MM.1S (cell line): Measurements from ENCODE around the gene CENPE.

Source experiments
- DNase-seq: peaks from one replicate; pipeline ENCODE4 v3.0.0-alpha.2; 2015
- H2AFZ ChIP-seq: fragments of 300-600 bp; sonication (generic); 2 replicates; pipeline ENCODE4 v1.6.0; 2016; ENCODE audit warnings: antibody characterized with exemption, low read length
- H3F3A ChIP-seq: fragments of 300-600 bp; sonication (generic); 2 replicates; pipeline ENCODE4 v1.6.1; 2016; ENCODE audit warnings: mild to moderate bottlenecking, antibody characterized with exemption, low read length, moderate library complexity, mixed read lengths; ENCODE audit not compliant: insufficient read depth
- H3K27ac ChIP-seq: fragments of 300-600 bp; sonication (generic); 2 replicates; pipeline ENCODE4 v1.5.1; 2016; ENCODE audit warnings: mild to moderate bottlenecking, low read length
- H3K27me3 ChIP-seq: fragments of 300-600 bp; sonication (generic); replicated peaks from 2 replicates; pipeline ENCODE4 v1.6.0; 2016; ENCODE audit warnings: low read length; ENCODE audit not compliant: insufficient read depth
- H3K36me3 ChIP-seq: fragments of 300-600 bp; sonication (generic); replicated peaks from 2 replicates; pipeline ENCODE4 v1.6.1; 2016; ENCODE audit warnings: mild to moderate bottlenecking, low read length, mixed read lengths; ENCODE audit not compliant: insufficient read depth
- H3K4me1 ChIP-seq: fragments of 300-600 bp; sonication (generic); 2 replicates; pipeline ENCODE4 v1.6.1; 2016; ENCODE audit warnings: low read length, mixed read lengths
- H3K4me2 ChIP-seq: fragments of 300-600 bp; sonication (generic); 2 replicates; pipeline ENCODE4 v1.6.0; 2016; ENCODE audit warnings: low read depth, low read length
- H3K4me3 ChIP-seq: fragments of 300-600 bp; sonication (generic); 2 replicates; pipeline ENCODE4 v1.5.1; 2016; ENCODE audit warnings: low read length, mixed read lengths
- H3K79me2 ChIP-seq: fragments of 300-600 bp; sonication (generic); 2 replicates; pipeline ENCODE4 v1.6.1; 2016; ENCODE audit warnings: mixed run types, low read length, mixed read lengths
- H3K9ac ChIP-seq: fragments of 300-600 bp; sonication (generic); 2 replicates; pipeline ENCODE4 v1.6.1; 2016; ENCODE audit warnings: low read length, mixed read lengths
- H3K9me2 ChIP-seq: fragments of 300-600 bp; sonication (generic); replicated peaks from 2 replicates; pipeline ENCODE4 v1.6.1; 2016; ENCODE audit warnings: mild to moderate bottlenecking, low read length, mixed read lengths; ENCODE audit not compliant: insufficient read depth
- H3K9me3 ChIP-seq: fragments of 300-600 bp; sonication (generic); replicated peaks from 2 replicates; pipeline ENCODE4 v1.6.1; 2016; ENCODE audit warnings: mild to moderate bottlenecking, low read length, mixed read lengths; ENCODE audit not compliant: insufficient read depth
- H4K20me1 ChIP-seq: fragments of 300-600 bp; sonication (generic); 2 replicates; pipeline ENCODE4 v1.6.1; 2016; ENCODE audit warnings: mild to moderate bottlenecking, low read length, moderate library complexity, mixed read lengths; ENCODE audit not compliant: insufficient read depth
- CTCF ChIP-seq: fragments of 300-600 bp; sonication (generic); IDR thresholded peaks from 2 replicates; pipeline ENCODE4 v1.5.1; 2016; ENCODE audit warnings: antibody characterized with exemption, low read length, mixed read lengths
- EZH2 ChIP-seq: fragments of 300-600 bp; sonication (generic); optimal IDR thresholded peaks from 2 replicates; pipeline ENCODE3; 2017; ENCODE audit warnings: low read depth, mild to moderate bottlenecking, antibody characterized with exemption, low read length, mixed read lengths
- EZH2phosphoT487 ChIP-seq: fragments of 300-600 bp; sonication (generic); IDR thresholded peaks from 2 replicates; pipeline ENCODE4 v1.6.1; 2018; ENCODE audit warnings: antibody characterized with exemption, low read length

CENPE gene

GRCh38 chr4:103108542-103108941 is 89.6 kb downstream of the CENPE start:
- Histone ChIP-seq H4K20me1 (no peaks in the 10 kb centered on the region), H3K27ac (no peak overlapping the region), H3K36me3 (0 out of 2 replicates have a peak, but pooled peaks cover 8% of the 10 kb centered on the region), H3F3A (peaks cover 8% of the 10 kb centered on the region; the same call in 1 of the 2 replicates), H3K9ac (no peak overlapping the region), H3K9me2 (no peaks in the 10 kb centered on the region), H2AFZ (no peak overlapping the region), H3K4me1 (peaks cover 18% of the 10 kb centered on the region), H3K79me2 (no peaks in the 10 kb centered on the region), H3K27me3 (no peaks in the 10 kb centered on the region), H3K9me3 (no peaks in the 10 kb centered on the region), H3K4me2 (no peak overlapping the region), H3K4me3 (no peak overlapping the region)
- DNase-seq: no peak
- no peak for TF ChIP-seq EZH2phosphoT487
- no peak for TF ChIP-seq EZH2
- no peak for TF ChIP-seq CTCF

GRCh38 chr4:103105558-103106356 is 92.4 kb downstream of the CENPE start:
- Histone ChIP-seq H2AFZ (no peak overlapping the region), H3K27ac (no peak overlapping the region), H3K4me1 (peaks cover 11% of the 10 kb centered on the region), H4K20me1 (no peaks in the 10 kb centered on the region), H3K4me3 (no peak overlapping the region), H3K4me2 (no peak overlapping the region), H3K79me2 (no peaks in the 10 kb centered on the region), H3F3A (no peaks in the 10 kb centered on the region), H3K9me3 (no peaks in the 10 kb centered on the region), H3K9ac (no peak overlapping the region), H3K27me3 (no peaks in the 10 kb centered on the region), H3K9me2 (no peaks in the 10 kb centered on the region), H3K36me3 (0 out of 2 replicates have a peak, but pooled peaks cover 8% of the 10 kb centered on the region)
- no peak for DNase-seq
- TF ChIP-seq EZH2phosphoT487: no peak
- TF ChIP-seq EZH2: no peak
- no peak for TF ChIP-seq CTCF

- Histone ChIP-seq H3K4me3 (no peak overlapping the region), H3K4me2 (no peak overlapping the region), H3K27me3 (no peaks in the 10 kb centered on the region), H3K27ac (no peak overlapping the region), H4K20me1 (no peaks in the 10 kb centered on the region), H3K9me2 (no peaks in the 10 kb centered on the region), H3K79me2 (no peaks in the 10 kb centered on the region), H3K9ac (no peak overlapping the region), H3K4me1 (peaks cover 6% of the 10 kb centered on the region; the same call in 1 of the 2 replicates), H3K36me3 (0 out of 2 replicates have a peak, but pooled peaks cover 3% of the 10 kb centered on the region), H3K9me3 (no peaks in the 10 kb centered on the region), H2AFZ (no peak overlapping the region), H3F3A (no peaks in the 10 kb centered on the region)
- TF ChIP-seq EZH2 (no peak), CTCF (no peak), EZH2phosphoT487 (no peak)
- DNase-seq: no peak
Measured at GRCh38 chr4:103104886-103105285, 93.3 kb downstream of the CENPE start.
